Measurements from ENCODE around the gene DDX31.

GRCh38 chr9:132699956-132700355, 30.2 kb upstream of the DDX31 start:
- TF ChIP-seq, protein P1, sequence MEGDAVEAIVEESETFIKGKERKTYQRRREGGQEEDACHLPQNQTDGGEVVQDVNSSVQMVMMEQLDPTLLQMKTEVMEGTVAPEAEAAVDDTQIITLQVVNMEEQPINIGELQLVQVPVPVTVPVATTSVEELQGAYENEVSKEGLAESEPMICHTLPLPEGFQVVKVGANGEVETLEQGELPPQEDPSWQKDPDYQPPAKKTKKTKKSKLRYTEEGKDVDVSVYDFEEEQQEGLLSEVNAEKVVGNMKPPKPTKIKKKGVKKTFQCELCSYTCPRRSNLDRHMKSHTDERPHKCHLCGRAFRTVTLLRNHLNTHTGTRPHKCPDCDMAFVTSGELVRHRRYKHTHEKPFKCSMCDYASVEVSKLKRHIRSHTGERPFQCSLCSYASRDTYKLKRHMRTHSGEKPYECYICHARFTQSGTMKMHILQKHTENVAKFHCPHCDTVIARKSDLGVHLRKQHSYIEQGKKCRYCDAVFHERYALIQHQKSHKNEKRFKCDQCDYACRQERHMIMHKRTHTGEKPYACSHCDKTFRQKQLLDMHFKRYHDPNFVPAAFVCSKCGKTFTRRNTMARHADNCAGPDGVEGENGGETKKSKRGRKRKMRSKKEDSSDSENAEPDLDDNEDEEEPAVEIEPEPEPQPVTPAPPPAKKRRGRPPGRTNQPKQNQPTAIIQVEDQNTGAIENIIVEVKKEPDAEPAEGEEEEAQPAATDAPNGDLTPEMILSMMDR (IDR thresholded peaks at IDR 0.05; ENCODE audit: low read depth, low read length), result no peak
- TF ChIP-seq POLR2A (IDR thresholded peaks at IDR 0.05; ENCODE audit: extremely low read depth, insufficient read length) (no peak), MYC (IDR thresholded peaks at IDR 0.05; ENCODE audit: low read depth, low read length) (no peak)

Data from NB4 (cell line).